Erythroblast (primary cell): ENCODE data around the gene NMRK2.

Source experiments
- GATA1 ChIP-seq: IDR thresholded peaks from 2 replicates; pipeline ENCODE4 v1.6.1; 2011; ENCODE audit warnings: low read depth, mild to moderate bottlenecking, control low read depth, low read length, moderate library complexity
- POLR2A ChIP-seq: IDR thresholded peaks from 2 replicates; pipeline ENCODE4 v1.6.1; 2011; ENCODE audit warnings: mild to moderate bottlenecking, low read length

DNA sequence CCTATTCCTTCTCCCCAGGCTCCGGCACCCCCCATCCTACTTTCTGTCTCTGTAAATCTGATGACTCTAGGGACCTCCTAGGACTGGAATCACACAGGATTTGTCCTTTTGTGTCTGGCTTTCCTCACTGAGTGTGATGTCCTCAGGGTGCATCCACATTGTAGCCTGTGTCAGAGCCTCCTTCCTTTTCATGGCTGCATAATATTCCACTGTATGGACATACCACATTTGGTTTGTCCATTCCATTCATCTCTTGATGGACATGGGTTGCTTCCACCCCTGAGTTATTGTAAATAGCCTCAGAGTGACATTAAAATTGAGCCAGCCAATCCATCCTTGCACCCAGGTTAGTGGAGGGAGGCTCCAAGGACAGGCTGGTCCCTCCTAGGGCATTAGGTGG is 22.8 kb upstream of the NMRK2 start:
- no peak for TF ChIP-seq POLR2A
- TF ChIP-seq GATA1 = no peak
